Measurements from ENCODE around the gene PABPN1.

PABPN1 gene

DNA sequence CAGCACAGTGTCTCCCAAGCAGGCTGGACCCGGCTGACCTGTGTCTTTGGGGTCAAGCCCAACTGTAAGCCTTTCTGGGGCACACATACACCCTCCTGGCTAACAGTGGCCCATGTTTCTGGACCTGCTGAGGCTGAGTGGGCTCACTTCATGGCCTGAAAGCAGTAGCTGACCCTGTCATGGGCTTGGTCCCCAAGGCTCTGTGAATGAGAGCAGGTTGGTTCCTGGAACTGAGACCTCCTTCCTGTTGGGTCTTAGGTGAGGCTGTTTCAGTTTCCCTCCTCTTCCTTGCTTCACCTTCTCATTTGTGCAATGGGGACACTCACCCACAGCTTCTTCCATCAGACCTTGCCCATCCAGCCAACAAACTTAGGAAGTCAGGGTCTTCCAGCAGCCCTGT is 50.6 kb downstream of the PABPN1 start:
- Histone ChIP-seq H3K79me2 (ENCODE audit: control insufficient read depth, insufficient read depth, low read length) (no peaks in the 10 kb centered on the region), H3K9ac (ENCODE audit: low read length) (no peak overlapping the region), H3K23ac (ENCODE audit: low read length) (no peak overlapping the region), H2BK15ac (replicated peaks; ENCODE audit: low read depth) (no peak overlapping the region), H2BK5ac (ENCODE audit: low read length) (no peak overlapping the region), H3K36me3 (ENCODE audit: control insufficient read depth, insufficient read depth, low read length) (no peaks in the 10 kb centered on the region), H3K4me1 (ENCODE audit: control insufficient read depth, low read depth, low read length) (peaks cover 4% of the 10 kb centered on the region), H4K5ac (ENCODE audit: low read length) (no peak overlapping the region), H3K4me2 (ENCODE audit: low read length) (no peak overlapping the region), H2AK5ac (ENCODE audit: low read length) (no peak overlapping the region), H3K18ac (ENCODE audit: low read length) (no peak overlapping the region), H3K4ac (ENCODE audit: low read depth, low read length) (no peak overlapping the region), H4K8ac (ENCODE audit: low read depth, low read length) (no peak overlapping the region), H3K27me3 (ENCODE audit: insufficient read depth, low read length, poor library complexity) (no peaks in the 10 kb centered on the region), H3K27ac (ENCODE audit: low read depth, low read length) (no peak overlapping the region), H3K79me1 (ENCODE audit: low read length) (no peaks in the 10 kb centered on the region), H2BK120ac (ENCODE audit: low read depth, low read length) (no peak overlapping the region), H3K56ac (ENCODE audit: low read length) (no peak overlapping the region), H3K4me3 (ENCODE audit: low read length) (no peak overlapping the region)
- DNase-seq = no peak
- no CpG with 5 or more reads among the region's 1 CpG for WGBS (ENCODE audit: extremely low coverage, insufficient coverage, low lambda C conversion rate)

DNA sequence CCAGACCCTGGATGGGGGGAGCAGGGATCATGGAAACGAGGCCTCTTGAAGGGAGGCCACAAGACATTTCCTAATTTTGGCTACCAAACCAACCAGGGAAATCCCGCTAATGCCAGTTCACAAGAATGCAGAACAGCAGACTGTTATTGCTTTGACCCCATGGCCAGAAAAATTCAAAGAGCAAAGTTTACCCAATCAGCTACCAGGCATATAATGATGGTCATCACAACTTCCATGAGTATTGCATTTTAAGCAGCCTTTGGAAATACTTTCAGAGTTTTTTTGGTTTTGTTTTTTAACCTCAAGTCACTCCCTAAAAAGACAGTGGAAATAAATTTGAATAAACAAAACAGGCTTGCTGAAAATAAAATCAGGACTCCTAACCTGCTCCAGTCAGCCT is 51.3 kb downstream of the PABPN1 start, which contains the start of gene IL25:
TSS of gene IL25 (plus strand) at position 301 of the 400 bp plus-strand sequence.
- no peak within 1 kb of the TSS for H2BK15ac ChIP-seq (replicated peaks; ENCODE audit: low read depth)
- H3K56ac ChIP-seq (ENCODE audit: low read length) = no peak within 1 kb of the TSS
- H3K4me1 ChIP-seq (ENCODE audit: control insufficient read depth, low read depth, low read length) = peaks cover 3% of the 10 kb centered on the region
- no peaks in the 10 kb centered on the region for H3K79me2 ChIP-seq (ENCODE audit: control insufficient read depth, insufficient read depth, low read length)
- H3K9ac ChIP-seq (ENCODE audit: low read length) = no peak within 1 kb of the TSS
- H4K8ac ChIP-seq (ENCODE audit: low read depth, low read length) = no peak within 1 kb of the TSS
- no peak within 1 kb of the TSS for H3K4me3 ChIP-seq (ENCODE audit: low read length)
- no peak within 1 kb of the TSS for H3K18ac ChIP-seq (ENCODE audit: low read length)
- H2AK5ac ChIP-seq (ENCODE audit: low read length) = no peak within 1 kb of the TSS
- no peaks in the 10 kb centered on the region for H3K79me1 ChIP-seq (ENCODE audit: low read length)
- no peaks in the 10 kb centered on the region for H3K36me3 ChIP-seq (ENCODE audit: control insufficient read depth, insufficient read depth, low read length)
- H3K23ac ChIP-seq (ENCODE audit: low read length) = no peak within 1 kb of the TSS
- no peak within 1 kb of the TSS for H2BK120ac ChIP-seq (ENCODE audit: low read depth, low read length)
- H3K27ac ChIP-seq (ENCODE audit: low read depth, low read length) = no peak within 1 kb of the TSS
- no peaks in the 10 kb centered on the region for H3K27me3 ChIP-seq (ENCODE audit: insufficient read depth, low read length, poor library complexity)
- no peak within 1 kb of the TSS for H3K4me2 ChIP-seq (ENCODE audit: low read length)
- H3K4ac ChIP-seq (ENCODE audit: low read depth, low read length) = no peak within 1 kb of the TSS
- no peak for DNase-seq
- H2BK5ac ChIP-seq (ENCODE audit: low read length) = no peak within 1 kb of the TSS
- no peak within 1 kb of the TSS for H4K5ac ChIP-seq (ENCODE audit: low read length)
- no CpG with 5 or more reads among the region's 2 CpGs for WGBS (ENCODE audit: extremely low coverage, insufficient coverage, low lambda C conversion rate)

DNA sequence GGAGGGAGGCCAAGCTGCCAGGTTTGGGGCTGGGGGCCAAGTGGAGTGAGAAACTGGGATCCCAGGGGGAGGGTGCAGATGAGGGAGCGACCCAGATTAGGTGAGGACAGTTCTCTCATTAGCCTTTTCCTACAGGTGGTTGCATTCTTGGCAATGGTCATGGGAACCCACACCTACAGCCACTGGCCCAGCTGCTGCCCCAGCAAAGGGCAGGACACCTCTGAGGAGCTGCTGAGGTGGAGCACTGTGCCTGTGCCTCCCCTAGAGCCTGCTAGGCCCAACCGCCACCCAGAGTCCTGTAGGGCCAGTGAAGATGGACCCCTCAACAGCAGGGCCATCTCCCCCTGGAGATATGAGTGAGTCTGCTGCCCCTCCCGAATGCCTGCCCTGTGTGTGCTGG is 51.8 kb downstream of the PABPN1 start:
- H4K5ac ChIP-seq (ENCODE audit: low read length) = no peak overlapping the region
- H3K9ac ChIP-seq (ENCODE audit: low read length) = no peak overlapping the region
- H3K79me1 ChIP-seq (ENCODE audit: low read length) = no peaks in the 10 kb centered on the region
- H3K56ac ChIP-seq (ENCODE audit: low read length) = no peak overlapping the region
- H2AK5ac ChIP-seq (ENCODE audit: low read length) = no peak overlapping the region
- H3K4me2 ChIP-seq (ENCODE audit: low read length) = no peak overlapping the region
- no CpG with 5 or more reads among the region's 3 CpGs for WGBS (ENCODE audit: extremely low coverage, insufficient coverage, low lambda C conversion rate)
- no peak overlapping the region for H3K18ac ChIP-seq (ENCODE audit: low read length)
- no peaks in the 10 kb centered on the region for H3K79me2 ChIP-seq (ENCODE audit: control insufficient read depth, insufficient read depth, low read length)
- H3K4me3 ChIP-seq (ENCODE audit: low read length) = no peak overlapping the region
- H2BK120ac ChIP-seq (ENCODE audit: low read depth, low read length) = no peak overlapping the region
- H3K4ac ChIP-seq (ENCODE audit: low read depth, low read length) = no peak overlapping the region
- H2BK5ac ChIP-seq (ENCODE audit: low read length) = no peak overlapping the region
- H3K27me3 ChIP-seq (ENCODE audit: insufficient read depth, low read length, poor library complexity) = no peaks in the 10 kb centered on the region
- H3K36me3 ChIP-seq (ENCODE audit: control insufficient read depth, insufficient read depth, low read length) = no peaks in the 10 kb centered on the region
- H3K23ac ChIP-seq (ENCODE audit: low read length) = no peak overlapping the region
- no peak overlapping the region for H4K8ac ChIP-seq (ENCODE audit: low read depth, low read length)
- H2BK15ac ChIP-seq (replicated peaks; ENCODE audit: low read depth) = no peak overlapping the region
- H3K4me1 ChIP-seq (ENCODE audit: control insufficient read depth, low read depth, low read length) = peaks cover 3% of the 10 kb centered on the region
- no peak for DNase-seq
- no peak overlapping the region for H3K27ac ChIP-seq (ENCODE audit: low read depth, low read length)
